H9 (cell line): ENCODE measurements around the gene RBPJL. TPM values are rescaled to one million over a fixed set of nuclear protein-coding genes. Genes with fewer than 3 reads are reported as not detected.

Experiments
- DNase-seq: peaks from one replicate; pipeline ENCODE4 v3.0.0-alpha.2; 2017
- H2AFZ ChIP-seq: one replicate; pipeline ENCODE4 v1.6.1; 2013; ENCODE audit warnings: mild to moderate bottlenecking, low read length, control low read depth, moderate library complexity
- H2AK5ac ChIP-seq: 2 replicates; pipeline ENCODE4 v1.6.1; 2013; ENCODE audit warnings: low read length, control low read depth, mixed read lengths; ENCODE audit not compliant: insufficient read length
- H2BK120ac ChIP-seq: one replicate; pipeline ENCODE4 v1.6.1; 2013; ENCODE audit warnings: low read depth, mild to moderate bottlenecking, low read length, control low read depth, inconsistent platforms; ENCODE audit not compliant: poor library complexity, severe bottlenecking
- H2BK12ac ChIP-seq: 2 replicates; pipeline ENCODE4 v1.6.1; 2013; ENCODE audit warnings: low read length, control low read depth, mixed read lengths, low read depth; ENCODE audit not compliant: insufficient read length
- H2BK15ac ChIP-seq: 2 replicates; pipeline ENCODE4 v1.6.1; 2013; ENCODE audit warnings: low read depth, low read length, control low read depth
- H2BK20ac ChIP-seq: one replicate; pipeline ENCODE4 v1.6.1; 2013; ENCODE audit warnings: low read depth, mild to moderate bottlenecking, low read length, control low read depth, inconsistent platforms; ENCODE audit not compliant: poor library complexity, severe bottlenecking
- H2BK5ac ChIP-seq: 2 replicates; pipeline ENCODE4 v1.6.1; 2013; ENCODE audit warnings: low read length, control low read depth, mixed read lengths; ENCODE audit not compliant: insufficient read length
- H3K14ac ChIP-seq: 2 replicates; pipeline ENCODE4 v1.6.1; 2013; ENCODE audit warnings: low read length, control low read depth; ENCODE audit not compliant: insufficient read depth
- H3K18ac ChIP-seq: 2 replicates; pipeline ENCODE4 v1.6.1; 2013; ENCODE audit warnings: low read depth, mild to moderate bottlenecking, mixed read lengths, low read length, control low read depth; ENCODE audit not compliant: insufficient read length
- H3K23ac ChIP-seq: 2 replicates; pipeline ENCODE4 v1.6.1; 2013; ENCODE audit warnings: low read length, control low read depth, mixed read lengths, low read depth; ENCODE audit not compliant: insufficient read length
- H3K23me2 ChIP-seq: 2 replicates; pipeline ENCODE4 v1.6.1; 2013; ENCODE audit warnings: low read depth, mild to moderate bottlenecking, mixed read lengths, low read length, control low read depth; ENCODE audit not compliant: insufficient read length, poor library complexity, severe bottlenecking
- H3K27ac ChIP-seq: 2 replicates; pipeline ENCODE4 v1.5.1; 2013; ENCODE audit warnings: low read length, control low read depth, mixed read lengths, low read depth; ENCODE audit not compliant: insufficient read length
- H3K27me3 ChIP-seq: 2 replicates; pipeline ENCODE4 v1.6.1; 2013; ENCODE audit warnings: low read length, control low read depth, inconsistent platforms; ENCODE audit not compliant: insufficient read depth
- H3K4ac ChIP-seq: 2 replicates; pipeline ENCODE4 v1.6.1; 2013; ENCODE audit warnings: low read depth, mild to moderate bottlenecking, control low read depth, inconsistent platforms, low read length, moderate library complexity
- H3K4me1 ChIP-seq: 2 replicates; pipeline ENCODE4 v1.6.1; 2013; ENCODE audit warnings: low read length, control low read depth, inconsistent platforms; ENCODE audit not compliant: insufficient read depth
- H3K4me2 ChIP-seq: 2 replicates; pipeline ENCODE4 v1.6.1; 2013; ENCODE audit warnings: low read length, control low read depth, mixed read lengths; ENCODE audit not compliant: insufficient read length, insufficient read depth
- H3K56ac ChIP-seq: 2 replicates; pipeline ENCODE4 v1.6.1; 2013; ENCODE audit warnings: low read depth, mild to moderate bottlenecking, mixed read lengths, low read length, control low read depth; ENCODE audit not compliant: insufficient read length
- H3K79me1 ChIP-seq: 2 replicates; pipeline ENCODE4 v1.6.1; 2013; ENCODE audit warnings: low read depth, mild to moderate bottlenecking, moderate library complexity, low read length, control low read depth, inconsistent platforms; ENCODE audit not compliant: insufficient read depth, poor library complexity, severe bottlenecking
- H3K79me2 ChIP-seq: 2 replicates; pipeline ENCODE4 v1.6.1; 2013; ENCODE audit warnings: low read length, control low read depth, inconsistent platforms; ENCODE audit not compliant: insufficient read depth
- H3K9ac ChIP-seq: 2 replicates; pipeline ENCODE4 v1.6.1; 2013; ENCODE audit warnings: low read length, control low read depth, mixed read lengths; ENCODE audit not compliant: insufficient read length; ENCODE audit errors: extremely low read depth
- H3K9me3 ChIP-seq: one replicate; pipeline ENCODE4 v1.6.1; 2013; ENCODE audit warnings: low read depth, low read length, inconsistent platforms; ENCODE audit not compliant: control insufficient read depth
- H3T11ph ChIP-seq: one replicate; pipeline ENCODE4 v1.6.1; 2013; ENCODE audit warnings: mild to moderate bottlenecking, low read length, control low read depth, inconsistent platforms
- H4K20me1 ChIP-seq: one replicate; pipeline ENCODE4 v1.6.1; 2013; ENCODE audit not compliant: control insufficient read depth, insufficient read length, insufficient read depth
- H4K5ac ChIP-seq: 2 replicates; pipeline ENCODE4 v1.6.1; 2013; ENCODE audit warnings: low read depth, mild to moderate bottlenecking, mixed read lengths, low read length, control low read depth; ENCODE audit not compliant: insufficient read length
- H4K8ac ChIP-seq: replicated peaks from 2 replicates; pipeline ENCODE4 v1.6.1; 2013; ENCODE audit warnings: low read length, control low read depth, mixed read lengths, low read depth; ENCODE audit not compliant: insufficient read length
- H4K91ac ChIP-seq: 2 replicates; pipeline ENCODE4 v1.6.1; 2013; ENCODE audit warnings: low read depth, mild to moderate bottlenecking, moderate library complexity, mixed read lengths, low read length, control low read depth; ENCODE audit not compliant: insufficient read length
- H3K27ac Mint-ChIP-seq, 3 experiments: 2 replicates in 2 of 3; 3 replicates in 1 of 3; pipeline ENCODE4 v1.8.0; 2020 to 2021; ENCODE audit warnings: mixed read lengths in 3 of 3, mild to moderate bottlenecking in 1 of 3, moderate library complexity in 1 of 3
- H3K27me3 Mint-ChIP-seq: 2 replicates; pipeline ENCODE4 v1.8.0; 2021; ENCODE audit warnings: low read depth, mild to moderate bottlenecking, moderate library complexity, mixed read lengths
- H3K36me3 Mint-ChIP-seq, 3 experiments: 2 replicates in 2 of 3; 3 replicates in 1 of 3; pipeline ENCODE4 v1.8.0; 2020 to 2021; ENCODE audit warnings: low read depth in 3 of 3, mixed read lengths in 3 of 3; ENCODE audit not compliant: insufficient read depth in 1 of 3
- H3K4me1 Mint-ChIP-seq, 2 experiments: 2 replicates each; pipeline ENCODE4 v1.8.0; 2020; ENCODE audit warnings: mixed read lengths in 2 of 2
- H3K4me3 Mint-ChIP-seq, 2 experiments: 2 replicates in 1 of 2; 3 replicates in 1 of 2; pipeline ENCODE4 v1.8.0; 2020 to 2021; ENCODE audit warnings: mild to moderate bottlenecking in 2 of 2, mixed read lengths in 2 of 2, moderate library complexity in 1 of 2
- H3K9me3 Mint-ChIP-seq, 2 experiments: 2 replicates in 1 of 2; 3 replicates in 1 of 2; pipeline ENCODE4 v1.8.0; 2020; ENCODE audit warnings: mild to moderate bottlenecking in 2 of 2, mixed read lengths in 2 of 2, moderate library complexity in 1 of 2
- WGBS: extraction: QIAGEN DNeasy Blood & Tissue Kit; methylation state at CpG from one replicate; pipeline ENCODE4 v1.1.7; 2013; ENCODE audit warnings: missing lambda C conversion rate, low lambda C conversion rate, mixed read lengths; ENCODE audit not compliant: insufficient read length; ENCODE audit errors: extremely low coverage; 5-methylcytosine and 5-hydroxymethylcytosine counted together
- total RNA-seq: library from RNA; stranded (reverse); gene quantifications from 2 replicates; pipeline ENCODE4 v1.2.1, GENCODE V29; 2021
- TF ChIP-seq, protein P1 (sequence below): fragments of 200-600 bp; sonication (generic); conservative IDR thresholded peaks from 3 replicates; pipeline ENCODE4 v1.8.0; 2021; ENCODE audit warnings: antibody characterized with exemption, mild to moderate bottlenecking

The RBPJL gene
- total RNA-seq, 1 experiment from 2014 or later: 0.28 TPM

- Histone ChIP-seq H3K79me2 (no peaks in the 10 kb centered on the region), H3K4ac (no peak overlapping the region), H3K14ac (no peak overlapping the region), H2BK5ac (no peak overlapping the region), H3K23me2 (no peaks in the 10 kb centered on the region), H3K27ac (no peak overlapping the region), H4K20me1 (no peaks in the 10 kb centered on the region), H4K91ac (no peak overlapping the region), H2AK5ac (no peak overlapping the region), H3K56ac (no peak overlapping the region), H2BK12ac (no peak overlapping the region), H2AFZ (no peak overlapping the region), H4K5ac (no peak overlapping the region), H3K79me1 (no peaks in the 10 kb centered on the region), H3K4me1 (no peaks in the 10 kb centered on the region), H2BK120ac (no peak overlapping the region), H3T11ph (no peak overlapping the region), H2BK20ac (no peak overlapping the region), H2BK15ac (no peak overlapping the region), H3K4me2 (no peak overlapping the region), H4K8ac (no peak overlapping the region), H3K23ac (no peak overlapping the region), H3K9ac (no peak overlapping the region), H3K18ac (no peak overlapping the region), H3K27me3 (no peaks in the 10 kb centered on the region), H3K9me3 (no peaks in the 10 kb centered on the region)
- DNase-seq: no peak
- Mint-ChIP-seq H3K9me3 (no peaks in the 10 kb centered on the region), H3K36me3 (peaks cover 11 to 61% (median 59%) of the 10 kb centered on the region in 3 experiments; a peak in 6 of 7 replicates), H3K4me1 (peaks cover 3 to 11% of the 10 kb centered on the region in 2 experiments), H3K4me3 (no peak overlapping the region), H3K27me3 (no peaks in the 10 kb centered on the region), H3K27ac (peak overlapping the region in 1 of 3 experiments; percentile 56; a peak in 2 of 7 replicates)
- no CpG with 5 or more reads among the region's 3 CpGs for WGBS
- TF ChIP-seq, protein P1, sequence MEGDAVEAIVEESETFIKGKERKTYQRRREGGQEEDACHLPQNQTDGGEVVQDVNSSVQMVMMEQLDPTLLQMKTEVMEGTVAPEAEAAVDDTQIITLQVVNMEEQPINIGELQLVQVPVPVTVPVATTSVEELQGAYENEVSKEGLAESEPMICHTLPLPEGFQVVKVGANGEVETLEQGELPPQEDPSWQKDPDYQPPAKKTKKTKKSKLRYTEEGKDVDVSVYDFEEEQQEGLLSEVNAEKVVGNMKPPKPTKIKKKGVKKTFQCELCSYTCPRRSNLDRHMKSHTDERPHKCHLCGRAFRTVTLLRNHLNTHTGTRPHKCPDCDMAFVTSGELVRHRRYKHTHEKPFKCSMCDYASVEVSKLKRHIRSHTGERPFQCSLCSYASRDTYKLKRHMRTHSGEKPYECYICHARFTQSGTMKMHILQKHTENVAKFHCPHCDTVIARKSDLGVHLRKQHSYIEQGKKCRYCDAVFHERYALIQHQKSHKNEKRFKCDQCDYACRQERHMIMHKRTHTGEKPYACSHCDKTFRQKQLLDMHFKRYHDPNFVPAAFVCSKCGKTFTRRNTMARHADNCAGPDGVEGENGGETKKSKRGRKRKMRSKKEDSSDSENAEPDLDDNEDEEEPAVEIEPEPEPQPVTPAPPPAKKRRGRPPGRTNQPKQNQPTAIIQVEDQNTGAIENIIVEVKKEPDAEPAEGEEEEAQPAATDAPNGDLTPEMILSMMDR: no peak
Measured at GRCh38 chr20:45330476-45330875, 23.8 kb downstream of the RBPJL start.
